ENCODE data around the gene DUSP23. TPM values are rescaled to one million over a fixed set of nuclear protein-coding genes. Genes with fewer than 3 reads are reported as not detected.

The DUSP23 gene
- total RNA-seq, 1 experiment from 2014 or later = 35.2 TPM

DNA sequence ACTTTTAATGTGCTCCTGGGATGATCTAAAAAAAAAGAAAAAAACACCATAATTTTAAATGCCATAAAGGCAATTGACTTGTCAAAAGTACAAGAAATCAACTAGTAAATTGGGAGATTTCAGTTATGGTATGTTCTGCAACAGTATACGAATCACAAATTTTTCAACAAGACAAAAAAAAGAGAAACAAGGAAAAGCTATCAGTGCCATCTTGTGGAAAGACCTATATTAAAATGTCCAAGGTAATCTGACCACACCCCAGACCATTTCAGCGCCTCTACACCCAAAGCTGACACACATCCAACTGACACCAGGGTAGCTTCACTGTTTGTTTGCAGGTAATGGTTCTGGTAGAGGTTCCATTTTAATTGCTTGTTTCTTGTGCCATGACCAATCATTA, 5.0 kb upstream of the DUSP23 start (continued):
- TF ChIP-seq, protein P1, sequence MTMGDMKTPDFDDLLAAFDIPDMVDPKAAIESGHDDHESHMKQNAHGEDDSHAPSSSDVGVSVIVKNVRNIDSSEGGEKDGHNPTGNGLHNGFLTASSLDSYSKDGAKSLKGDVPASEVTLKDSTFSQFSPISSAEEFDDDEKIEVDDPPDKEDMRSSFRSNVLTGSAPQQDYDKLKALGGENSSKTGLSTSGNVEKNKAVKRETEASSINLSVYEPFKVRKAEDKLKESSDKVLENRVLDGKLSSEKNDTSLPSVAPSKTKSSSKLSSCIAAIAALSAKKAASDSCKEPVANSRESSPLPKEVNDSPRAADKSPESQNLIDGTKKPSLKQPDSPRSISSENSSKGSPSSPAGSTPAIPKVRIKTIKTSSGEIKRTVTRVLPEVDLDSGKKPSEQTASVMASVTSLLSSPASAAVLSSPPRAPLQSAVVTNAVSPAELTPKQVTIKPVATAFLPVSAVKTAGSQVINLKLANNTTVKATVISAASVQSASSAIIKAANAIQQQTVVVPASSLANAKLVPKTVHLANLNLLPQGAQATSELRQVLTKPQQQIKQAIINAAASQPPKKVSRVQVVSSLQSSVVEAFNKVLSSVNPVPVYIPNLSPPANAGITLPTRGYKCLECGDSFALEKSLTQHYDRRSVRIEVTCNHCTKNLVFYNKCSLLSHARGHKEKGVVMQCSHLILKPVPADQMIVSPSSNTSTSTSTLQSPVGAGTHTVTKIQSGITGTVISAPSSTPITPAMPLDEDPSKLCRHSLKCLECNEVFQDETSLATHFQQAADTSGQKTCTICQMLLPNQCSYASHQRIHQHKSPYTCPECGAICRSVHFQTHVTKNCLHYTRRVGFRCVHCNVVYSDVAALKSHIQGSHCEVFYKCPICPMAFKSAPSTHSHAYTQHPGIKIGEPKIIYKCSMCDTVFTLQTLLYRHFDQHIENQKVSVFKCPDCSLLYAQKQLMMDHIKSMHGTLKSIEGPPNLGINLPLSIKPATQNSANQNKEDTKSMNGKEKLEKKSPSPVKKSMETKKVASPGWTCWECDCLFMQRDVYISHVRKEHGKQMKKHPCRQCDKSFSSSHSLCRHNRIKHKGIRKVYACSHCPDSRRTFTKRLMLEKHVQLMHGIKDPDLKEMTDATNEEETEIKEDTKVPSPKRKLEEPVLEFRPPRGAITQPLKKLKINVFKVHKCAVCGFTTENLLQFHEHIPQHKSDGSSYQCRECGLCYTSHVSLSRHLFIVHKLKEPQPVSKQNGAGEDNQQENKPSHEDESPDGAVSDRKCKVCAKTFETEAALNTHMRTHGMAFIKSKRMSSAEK (CRISPR knock-in tag; IDR thresholded peaks at IDR 0.05; ENCODE audit: borderline replicate concordance) = no peak

DNA sequence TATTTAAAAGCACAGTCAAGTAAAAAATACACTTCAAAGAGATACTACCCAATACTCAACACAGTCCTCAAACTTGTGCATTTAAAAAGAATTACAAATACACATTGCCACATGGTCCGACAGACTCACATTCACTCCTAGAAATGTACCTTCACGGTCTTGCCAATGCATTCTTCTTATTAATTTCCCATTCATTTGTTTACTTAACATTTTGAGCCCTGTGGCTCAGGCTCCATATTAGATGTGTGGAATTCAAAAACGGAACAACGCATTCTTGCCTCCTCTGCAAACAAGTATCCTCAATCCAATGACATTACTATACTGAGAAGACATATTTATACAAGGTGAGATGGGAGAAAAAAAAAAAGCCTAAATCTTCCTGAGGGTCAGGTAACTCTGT, 2.5 kb upstream of the DUSP23 start:
- CTCF ChIA-PET = interaction anchor here (1.0 kb wide), 1 partner anchor 21 kb away, joined by 3 read pairs; no protein-coding TSS in a partner anchor
- H3K9me3 Mint-ChIP-seq = peaks cover 9% of the 10 kb centered on the region; the same call in 1 of the 2 replicates
- peaks cover 20% of the 10 kb centered on the region for H3K4me1 Mint-ChIP-seq
- ATAC-seq (no peak), DNase-seq (ENCODE audit: low spot score) (no peak)
- H3K36me3 Mint-ChIP-seq = peaks cover 10% of the 10 kb centered on the region
- POLR2A ChIA-PET = no interaction called here
- TF ChIP-seq, protein P2, sequence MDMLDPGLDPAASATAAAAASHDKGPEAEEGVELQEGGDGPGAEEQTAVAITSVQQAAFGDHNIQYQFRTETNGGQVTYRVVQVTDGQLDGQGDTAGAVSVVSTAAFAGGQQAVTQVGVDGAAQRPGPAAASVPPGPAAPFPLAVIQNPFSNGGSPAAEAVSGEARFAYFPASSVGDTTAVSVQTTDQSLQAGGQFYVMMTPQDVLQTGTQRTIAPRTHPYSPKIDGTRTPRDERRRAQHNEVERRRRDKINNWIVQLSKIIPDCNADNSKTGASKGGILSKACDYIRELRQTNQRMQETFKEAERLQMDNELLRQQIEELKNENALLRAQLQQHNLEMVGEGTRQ (CRISPR knock-in tag; IDR thresholded peaks at IDR 0.05) = no peak
- TF ChIP-seq JUN (CRISPR knock-in tag; IDR thresholded peaks at IDR 0.05) (no peak), ZNF121 (CRISPR knock-in tag; IDR thresholded peaks at IDR 0.05) (no peak), SMAD3 (CRISPR knock-in tag; IDR thresholded peaks at IDR 0.05; ENCODE audit: borderline replicate concordance) (no peak), NR3C1 (CRISPR knock-in tag; conservative IDR thresholded peaks at IDR 0.05; ENCODE audit: low read depth) (no peak), IRF2 (CRISPR knock-in tag; IDR thresholded peaks at IDR 0.05; ENCODE audit: borderline replicate concordance, low read depth) (no peak)
- TF ChIP-seq, protein P3, sequence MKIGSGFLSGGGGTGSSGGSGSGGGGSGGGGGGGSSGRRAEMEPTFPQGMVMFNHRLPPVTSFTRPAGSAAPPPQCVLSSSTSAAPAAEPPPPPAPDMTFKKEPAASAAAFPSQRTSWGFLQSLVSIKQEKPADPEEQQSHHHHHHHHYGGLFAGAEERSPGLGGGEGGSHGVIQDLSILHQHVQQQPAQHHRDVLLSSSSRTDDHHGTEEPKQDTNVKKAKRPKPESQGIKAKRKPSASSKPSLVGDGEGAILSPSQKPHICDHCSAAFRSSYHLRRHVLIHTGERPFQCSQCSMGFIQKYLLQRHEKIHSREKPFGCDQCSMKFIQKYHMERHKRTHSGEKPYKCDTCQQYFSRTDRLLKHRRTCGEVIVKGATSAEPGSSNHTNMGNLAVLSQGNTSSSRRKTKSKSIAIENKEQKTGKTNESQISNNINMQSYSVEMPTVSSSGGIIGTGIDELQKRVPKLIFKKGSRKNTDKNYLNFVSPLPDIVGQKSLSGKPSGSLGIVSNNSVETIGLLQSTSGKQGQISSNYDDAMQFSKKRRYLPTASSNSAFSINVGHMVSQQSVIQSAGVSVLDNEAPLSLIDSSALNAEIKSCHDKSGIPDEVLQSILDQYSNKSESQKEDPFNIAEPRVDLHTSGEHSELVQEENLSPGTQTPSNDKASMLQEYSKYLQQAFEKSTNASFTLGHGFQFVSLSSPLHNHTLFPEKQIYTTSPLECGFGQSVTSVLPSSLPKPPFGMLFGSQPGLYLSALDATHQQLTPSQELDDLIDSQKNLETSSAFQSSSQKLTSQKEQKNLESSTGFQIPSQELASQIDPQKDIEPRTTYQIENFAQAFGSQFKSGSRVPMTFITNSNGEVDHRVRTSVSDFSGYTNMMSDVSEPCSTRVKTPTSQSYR (CRISPR knock-in tag; IDR thresholded peaks at IDR 0.05) = no peak
- TF ChIP-seq, protein P4, sequence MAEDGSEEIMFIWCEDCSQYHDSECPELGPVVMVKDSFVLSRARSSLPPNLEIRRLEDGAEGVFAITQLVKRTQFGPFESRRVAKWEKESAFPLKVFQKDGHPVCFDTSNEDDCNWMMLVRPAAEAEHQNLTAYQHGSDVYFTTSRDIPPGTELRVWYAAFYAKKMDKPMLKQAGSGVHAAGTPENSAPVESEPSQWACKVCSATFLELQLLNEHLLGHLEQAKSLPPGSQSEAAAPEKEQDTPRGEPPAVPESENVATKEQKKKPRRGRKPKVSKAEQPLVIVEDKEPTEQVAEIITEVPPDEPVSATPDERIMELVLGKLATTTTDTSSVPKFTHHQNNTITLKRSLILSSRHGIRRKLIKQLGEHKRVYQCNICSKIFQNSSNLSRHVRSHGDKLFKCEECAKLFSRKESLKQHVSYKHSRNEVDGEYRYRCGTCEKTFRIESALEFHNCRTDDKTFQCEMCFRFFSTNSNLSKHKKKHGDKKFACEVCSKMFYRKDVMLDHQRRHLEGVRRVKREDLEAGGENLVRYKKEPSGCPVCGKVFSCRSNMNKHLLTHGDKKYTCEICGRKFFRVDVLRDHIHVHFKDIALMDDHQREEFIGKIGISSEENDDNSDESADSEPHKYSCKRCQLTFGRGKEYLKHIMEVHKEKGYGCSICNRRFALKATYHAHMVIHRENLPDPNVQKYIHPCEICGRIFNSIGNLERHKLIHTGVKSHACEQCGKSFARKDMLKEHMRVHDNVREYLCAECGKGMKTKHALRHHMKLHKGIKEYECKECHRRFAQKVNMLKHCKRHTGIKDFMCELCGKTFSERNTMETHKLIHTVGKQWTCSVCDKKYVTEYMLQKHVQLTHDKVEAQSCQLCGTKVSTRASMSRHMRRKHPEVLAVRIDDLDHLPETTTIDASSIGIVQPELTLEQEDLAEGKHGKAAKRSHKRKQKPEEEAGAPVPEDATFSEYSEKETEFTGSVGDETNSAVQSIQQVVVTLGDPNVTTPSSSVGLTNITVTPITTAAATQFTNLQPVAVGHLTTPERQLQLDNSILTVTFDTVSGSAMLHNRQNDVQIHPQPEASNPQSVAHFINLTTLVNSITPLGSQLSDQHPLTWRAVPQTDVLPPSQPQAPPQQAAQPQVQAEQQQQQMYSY (CRISPR knock-in tag; IDR thresholded peaks at IDR 0.05) = no peak
- H3K27ac Mint-ChIP-seq = no peak overlapping the region
- H3K27me3 Mint-ChIP-seq (ENCODE audit: low read depth) = peaks cover 12% of the 10 kb centered on the region
- H3K4me3 Mint-ChIP-seq = no peak overlapping the region

DNA sequence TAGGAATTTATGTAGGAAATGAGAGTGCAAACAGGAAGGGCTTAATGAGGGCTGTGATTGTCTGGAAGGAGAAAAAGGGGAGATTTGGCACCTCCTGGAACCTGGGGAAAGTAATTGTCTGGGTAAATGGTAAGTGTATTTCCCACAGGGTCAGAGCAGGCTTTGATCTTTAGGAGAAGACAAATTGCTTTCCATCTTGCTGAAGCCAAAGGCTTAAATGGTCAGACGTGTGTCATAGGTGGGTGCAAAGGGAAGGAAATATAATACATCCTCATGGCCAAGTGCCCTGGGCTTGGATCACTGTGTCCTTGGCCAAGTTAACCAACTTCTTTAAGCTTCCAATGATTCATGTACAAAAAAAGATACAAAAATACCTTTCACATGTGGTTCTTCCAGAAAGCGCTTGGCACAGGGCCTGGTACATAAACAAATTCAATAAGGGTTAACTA, 1.3 kb upstream of the DUSP23 start:
- H3K27me3 Mint-ChIP-seq (ENCODE audit: low read depth) = peaks cover 12% of the 10 kb centered on the region
- peaks cover 9% of the 10 kb centered on the region; the same call in 1 of the 2 replicates for H3K9me3 Mint-ChIP-seq
- H3K4me1 Mint-ChIP-seq = peaks cover 28% of the 10 kb centered on the region
- no peak for ATAC-seq
- H3K36me3 Mint-ChIP-seq = peaks cover 10% of the 10 kb centered on the region
- no peak for DNase-seq (ENCODE audit: low spot score)
- CTCF ChIA-PET = interaction anchor here (1.4 kb wide), 1 partner anchor 19 kb away, joined by 3 read pairs; no protein-coding TSS in a partner anchor
- H3K4me3 Mint-ChIP-seq = no peak overlapping the region
- POLR2A ChIA-PET = no interaction called here
- no peak overlapping the region for H3K27ac Mint-ChIP-seq
- no peak for TF ChIP-seq SOX15 (CRISPR knock-in tag; IDR thresholded peaks at IDR 0.05)
- TF ChIP-seq NR3C1 (CRISPR knock-in tag; conservative IDR thresholded peaks at IDR 0.05; ENCODE audit: low read depth) = no peak
- no peak for TF ChIP-seq CREB1 (CRISPR knock-in tag; IDR thresholded peaks at IDR 0.05)
- TF ChIP-seq, protein P5, sequence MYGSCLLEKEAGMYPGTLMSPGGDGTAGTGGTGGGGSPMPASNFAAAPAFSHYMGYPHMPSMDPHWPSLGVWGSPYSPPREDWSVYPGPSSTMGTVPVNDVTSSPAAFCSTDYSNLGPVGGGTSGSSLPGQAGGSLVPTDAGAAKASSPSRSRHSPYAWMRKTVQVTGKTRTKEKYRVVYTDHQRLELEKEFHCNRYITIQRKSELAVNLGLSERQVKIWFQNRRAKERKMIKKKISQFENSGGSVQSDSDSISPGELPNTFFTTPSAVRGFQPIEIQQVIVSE (CRISPR knock-in tag; IDR thresholded peaks at IDR 0.05; ENCODE audit: borderline replicate concordance) = no peak
- TF ChIP-seq, protein P6, sequence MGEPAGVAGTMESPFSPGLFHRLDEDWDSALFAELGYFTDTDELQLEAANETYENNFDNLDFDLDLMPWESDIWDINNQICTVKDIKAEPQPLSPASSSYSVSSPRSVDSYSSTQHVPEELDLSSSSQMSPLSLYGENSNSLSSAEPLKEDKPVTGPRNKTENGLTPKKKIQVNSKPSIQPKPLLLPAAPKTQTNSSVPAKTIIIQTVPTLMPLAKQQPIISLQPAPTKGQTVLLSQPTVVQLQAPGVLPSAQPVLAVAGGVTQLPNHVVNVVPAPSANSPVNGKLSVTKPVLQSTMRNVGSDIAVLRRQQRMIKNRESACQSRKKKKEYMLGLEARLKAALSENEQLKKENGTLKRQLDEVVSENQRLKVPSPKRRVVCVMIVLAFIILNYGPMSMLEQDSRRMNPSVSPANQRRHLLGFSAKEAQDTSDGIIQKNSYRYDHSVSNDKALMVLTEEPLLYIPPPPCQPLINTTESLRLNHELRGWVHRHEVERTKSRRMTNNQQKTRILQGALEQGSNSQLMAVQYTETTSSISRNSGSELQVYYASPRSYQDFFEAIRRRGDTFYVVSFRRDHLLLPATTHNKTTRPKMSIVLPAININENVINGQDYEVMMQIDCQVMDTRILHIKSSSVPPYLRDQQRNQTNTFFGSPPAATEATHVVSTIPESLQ (CRISPR knock-in tag; IDR thresholded peaks at IDR 0.05) = no peak
- TF ChIP-seq TEAD4 (CRISPR knock-in tag; IDR thresholded peaks at IDR 0.05) = no peak
- no peak for TF ChIP-seq NFYB (CRISPR knock-in tag; conservative IDR thresholded peaks at IDR 0.05; ENCODE audit: low read depth)
- TF ChIP-seq, protein P2 (CRISPR knock-in tag; IDR thresholded peaks at IDR 0.05) = no peak
- TF ChIP-seq IRF2 (CRISPR knock-in tag; IDR thresholded peaks at IDR 0.05; ENCODE audit: borderline replicate concordance, low read depth) = no peak
- no peak for TF ChIP-seq TP53 (CRISPR knock-in tag; IDR thresholded peaks at IDR 0.05)
- no peak for TF ChIP-seq ESRRA (CRISPR knock-in tag; IDR thresholded peaks at IDR 0.05; ENCODE audit: borderline replicate concordance)

All from WTC11 (cell line).